ENCODE measurements around the gene ALDOB. TPM values are rescaled to one million over a fixed set of nuclear protein-coding genes. Genes with fewer than 3 reads are reported as not detected.

Gene ALDOB
- total and polyA plus RNA-seq, 2 experiments from 2014 or later: not detected

GRCh38 chr9:101432740-101433139, 2.8 kb downstream of the ALDOB start:
- Histone ChIP-seq H3K9me2 (ENCODE audit: insufficient read depth) (peaks cover 5% of the 10 kb centered on the region), H3K36me3 (ENCODE audit: insufficient read depth) (no peaks in the 10 kb centered on the region), H3K79me2 (replicated peaks; ENCODE audit: insufficient read depth) (no peaks in the 10 kb centered on the region), H3K4me3 (no peak overlapping the region), H3K4me1 (ENCODE audit: insufficient read depth) (no peaks in the 10 kb centered on the region), H3K27me3 (ENCODE audit: insufficient read depth) (no peaks in the 10 kb centered on the region), H3K4me2 (no peak overlapping the region), H3F3A (replicated peaks; ENCODE audit: low read depth) (no peaks in the 10 kb centered on the region), H3K27ac (ENCODE audit: low read depth) (no peak overlapping the region), H2AFZ (no peak overlapping the region), H4K20me1 (replicated peaks; ENCODE audit: insufficient read depth) (no peaks in the 10 kb centered on the region)
- no peak overlapping the region for H3K27ac Mint-ChIP-seq
- H3K4me3 Mint-ChIP-seq: no peak overlapping the region
- ATAC-seq (no peak), DNase-seq (ENCODE audit: low spot score) (no peak)
- peaks cover 3% of the 10 kb centered on the region for H3K27me3 Mint-ChIP-seq (ENCODE audit: insufficient read depth, low read depth, poor library complexity)
- no peak for TF ChIP-seq CTCF (conservative IDR thresholded peaks at IDR 0.05; ENCODE audit: low read depth in 2 of 2)
- TF ChIP-seq REST (IDR thresholded peaks at IDR 0.05; ENCODE audit: unreplicated experiment): no peak
- TF ChIP-seq POLR2AphosphoS5 (IDR thresholded peaks at IDR 0.05; ENCODE audit: low read depth): no peak
- no peak for TF ChIP-seq JUNB (IDR thresholded peaks at IDR 0.05; ENCODE audit: unreplicated experiment)
- TF ChIP-seq NANOG (IDR thresholded peaks at IDR 0.05; ENCODE audit: borderline replicate concordance): no peak
- TF ChIP-seq ZNF462 (CRISPR knock-in tag; IDR thresholded peaks at IDR 0.05): no peak
- TF ChIP-seq ZNF114 (CRISPR knock-in tag; IDR thresholded peaks at IDR 0.05): no peak
- TF ChIP-seq ETS1 (IDR thresholded peaks at IDR 0.05): no peak
- TF ChIP-seq ZNF331 (CRISPR knock-in tag; IDR thresholded peaks at IDR 0.05; ENCODE audit: low read depth): no peak
- TF ChIP-seq EZH2phosphoT487 (IDR thresholded peaks at IDR 0.05; ENCODE audit: unreplicated experiment): no peak
- no peak for TF ChIP-seq CREB1 (CRISPR knock-in tag; IDR thresholded peaks at IDR 0.05; ENCODE audit: low read depth)
- TF ChIP-seq EZH2 (IDR thresholded peaks at IDR 0.05; ENCODE audit: low read depth, unreplicated experiment): no peak
- no peak for TF ChIP-seq STAT1 (IDR thresholded peaks at IDR 0.05; ENCODE audit: unreplicated experiment)
- H3K9me3 Mint-ChIP-seq: no peaks in the 10 kb centered on the region
- H3K4me1 Mint-ChIP-seq: no peaks in the 10 kb centered on the region
- no peaks in the 10 kb centered on the region for H3K36me3 Mint-ChIP-seq (ENCODE audit: low read depth)
